Suprapubic skin (tissue), 4 donors: Measurements from ENCODE around the gene RBM14. TPM values are rescaled to one million over a fixed set of nuclear protein-coding genes. Genes with fewer than 3 reads are reported as not detected.

Source experiments
- DNase-seq, 2 donors: peaks; one replicate each; pipeline ENCODE4 v3.0.0-alpha.2; 2019; ENCODE audit warnings: low spot score in 2 of 2
- H3K27ac ChIP-seq: fragments of 200-600 bp; sonication (generic); one replicate; pipeline ENCODE4 v1.5.1; 2019
- H3K27me3 ChIP-seq: fragments of 200-600 bp; sonication (generic); one replicate; pipeline ENCODE4 v1.5.1; 2019
- H3K36me3 ChIP-seq: fragments of 200-600 bp; sonication (generic); one replicate; pipeline ENCODE4 v1.5.1; 2019
- H3K4me1 ChIP-seq: fragments of 200-600 bp; sonication (generic); one replicate; pipeline ENCODE4 v1.5.1; 2019
- H3K4me3 ChIP-seq: fragments of 200-600 bp; sonication (generic); one replicate; pipeline ENCODE4 v1.5.1; 2019; ENCODE audit warnings: mild to moderate bottlenecking
- H3K9me3 ChIP-seq: fragments of 200-600 bp; sonication (generic); one replicate; pipeline ENCODE4 v1.5.1; 2019
- CTCF ChIP-seq, 2 donors: fragments of 200-600 bp in 1 of 2; fragments of 450-650 bp in 1 of 2; sonication (generic) in 1 of 2; IDR thresholded peaks; one replicate each; pipeline ENCODE4 v1.5.1; 2016 to 2019; ENCODE audit warnings: antibody characterized with exemption in 2 of 2, mild to moderate bottlenecking in 1 of 2, moderate library complexity in 1 of 2
- EP300 ChIP-seq: sonication (generic); formaldehyde crosslinking; IDR thresholded peaks from one replicate; pipeline ENCODE4 v1.6.1; 2017; ENCODE audit warnings: antibody characterized with exemption
- POLR2A ChIP-seq, 2 donors: fragments of 450-650 bp; IDR thresholded peaks; one replicate each; pipeline ENCODE4 v1.6.1; 2017; ENCODE audit warnings: antibody characterized with exemption in 2 of 2, mild to moderate bottlenecking in 2 of 2, moderate library complexity in 2 of 2
- POLR2AphosphoS5 ChIP-seq, 3 donors: sonication (generic); formaldehyde crosslinking; IDR thresholded peaks; one replicate each; pipeline ENCODE4 v1.6.1; 2017; ENCODE audit warnings: antibody characterized with exemption in 3 of 3
- WGBS: methylation state at CpG from one replicate; pipeline ENCODE4 v1.1.5; 2018; 5-methylcytosine and 5-hydroxymethylcytosine counted together
- total RNA-seq, 4 donors: library from RNA; depleted of rRNA; stranded (reverse); fragments of >200 nt; gene quantifications; one replicate each; pipeline ENCODE4 v1.1.0, GENCODE V29; 2016

RBM14 gene
- total RNA-seq, 4 donors from 2014 or later, result 53.2 to 96.1 (median 84.5) TPM

GRCh38 chr11:66670816-66671215 is 54.4 kb downstream of the RBM14 start:
- 81% methylated on average over 5 of the region's 5 CpGs for WGBS
- DNase-seq, result no peak
- H3K4me1 ChIP-seq, result peaks cover 30% of the 10 kb centered on the region

GRCh38 chr11:66674964-66675602 is 58.7 kb downstream of the RBM14 start:
- TF ChIP-seq POLR2A (IDR thresholded peaks at IDR 0.05) (no peak), EP300 (no peak), CTCF (IDR thresholded peaks at IDR 0.05) (no peak), POLR2AphosphoS5 (IDR thresholded peaks at IDR 0.05) (no peak)
- 78% methylated on average over 2 of the region's 2 CpGs for WGBS
- no peaks in the 10 kb centered on the region for H3K27me3 ChIP-seq
- no peak overlapping the region for H3K27ac ChIP-seq
- no peak for DNase-seq
- no peaks in the 10 kb centered on the region for H3K9me3 ChIP-seq
- peaks cover 48% of the 10 kb centered on the region for H3K4me1 ChIP-seq
- no peak overlapping the region for H3K4me3 ChIP-seq
- H3K36me3 ChIP-seq, result peaks cover 8% of the 10 kb centered on the region

More at GRCh38 chr11:66670816-66671215, 54.4 kb downstream of the RBM14 start:
- Histone ChIP-seq H3K9me3 (no peaks in the 10 kb centered on the region), H3K27ac (no peak overlapping the region), H3K4me3 (no peak overlapping the region), H3K27me3 (no peaks in the 10 kb centered on the region), H3K36me3 (peaks cover 46% of the 10 kb centered on the region)
- TF ChIP-seq CTCF (IDR thresholded peaks at IDR 0.05), result no peak
- no peak for TF ChIP-seq POLR2A (IDR thresholded peaks at IDR 0.05)

- no peak overlapping the region for H3K27ac ChIP-seq
- H3K9me3 ChIP-seq, result no peaks in the 10 kb centered on the region
- peaks cover 43% of the 10 kb centered on the region for H3K4me1 ChIP-seq
- H3K4me3 ChIP-seq, result peak overlapping the region; percentile 67
- no peaks in the 10 kb centered on the region for H3K36me3 ChIP-seq
- DNase-seq, result no peak
- no peaks in the 10 kb centered on the region for H3K27me3 ChIP-seq
- 52% methylated on average over 15 of the region's 16 CpGs for WGBS
- no peak for TF ChIP-seq EP300
- no peak for TF ChIP-seq POLR2A (IDR thresholded peaks at IDR 0.05)
- TF ChIP-seq POLR2AphosphoS5 (IDR thresholded peaks at IDR 0.05), result no peak
Measured at GRCh38 chr11:66676282-66676919, 60.0 kb downstream of the RBM14 start.

Other genes with a start within 250 kb of the RBM14 start
- 1 to 10 TPM; 2.2 to 4.7 (median 3.9) TPM for gene SLC29A2, start 244.9 kb upstream of the RBM14 start, total RNA-seq
- gene NPAS4, start 195.6 kb upstream of the RBM14 start, total RNA-seq, result not detected
- 10 to 100 TPM; 22.0 to 42.0 (median 28.0) TPM for gene MRPL11, start 177.8 kb upstream of the RBM14 start, total RNA-seq
- gene PELI3, start 149.7 kb upstream of the RBM14 start, total RNA-seq, result 10 to 100 TPM; 19.0 to 23.4 (median 20.5) TPM
- 10 to 100 TPM; 12.2 to 23.0 (median 22.2) TPM for gene DPP3, start 136.2 kb upstream of the RBM14 start, total RNA-seq
- 10 to 100 TPM; 35.5 to 85.2 (median 57.0) TPM for gene BBS1, start 106.0 kb upstream of the RBM14 start, total RNA-seq
- 10 to 100 TPM; 13.9 to 37.2 (median 15.3) TPM for gene ZDHHC24, start 70.6 kb upstream of the RBM14 start, total RNA-seq
- not detected for gene ACTN3, start 69.7 kb upstream of the RBM14 start, total RNA-seq
- gene CTSF, start 48.0 kb upstream of the RBM14 start, total RNA-seq, result 100 to 1,000 TPM in 1 of 4 donors, 10 to 100 TPM in 3; 61.6 to 114 (median 83.2) TPM
- under 1 TPM in 2 of 4 donors, not detected in 2; 0.30 to 0.55 TPM for gene CCDC87, start 23.6 kb upstream of the RBM14 start, total RNA-seq
- gene CCS, start 23.4 kb upstream of the RBM14 start, total RNA-seq, result 10 to 100 TPM; 14.1 to 36.3 (median 20.2) TPM
- 10 to 100 TPM; 82.5 to 100.0 (median 91.4) TPM for gene RBM4, start 22.1 kb downstream of the RBM14 start, total RNA-seq
- 10 to 100 TPM; 16.7 to 27.1 (median 22.0) TPM for gene RBM4B, start 61.3 kb downstream of the RBM14 start, total RNA-seq
- 100 to 1,000 TPM; 337 to 544 (median 450) TPM for gene SPTBN2, start 112.6 kb downstream of the RBM14 start, total RNA-seq
- 10 to 100 TPM; 32.2 to 54.4 (median 42.8) TPM for gene RCE1, start 226.8 kb downstream of the RBM14 start, total RNA-seq
- 1 to 10 TPM; 6.0 to 8.5 (median 8.3) TPM for gene LRFN4, start 240.4 kb downstream of the RBM14 start, total RNA-seq